NCI-H774 (cell line): ENCODE results near the gene COMMD1.
A peak's percentile ranks its signal among the peaks of the same experiment; 100 is the strongest.
"Not testable (repeated sequence)": the region's sequence is repeated elsewhere in the genome, so short reads cannot be mapped to it uniquely, and the experiment has no call there.

Source experiments
- DNase-seq: peaks from one replicate; lab custom pipeline; 2025; lab: John Stamatoyannopoulos, UW

COMMD1 gene

DNA sequence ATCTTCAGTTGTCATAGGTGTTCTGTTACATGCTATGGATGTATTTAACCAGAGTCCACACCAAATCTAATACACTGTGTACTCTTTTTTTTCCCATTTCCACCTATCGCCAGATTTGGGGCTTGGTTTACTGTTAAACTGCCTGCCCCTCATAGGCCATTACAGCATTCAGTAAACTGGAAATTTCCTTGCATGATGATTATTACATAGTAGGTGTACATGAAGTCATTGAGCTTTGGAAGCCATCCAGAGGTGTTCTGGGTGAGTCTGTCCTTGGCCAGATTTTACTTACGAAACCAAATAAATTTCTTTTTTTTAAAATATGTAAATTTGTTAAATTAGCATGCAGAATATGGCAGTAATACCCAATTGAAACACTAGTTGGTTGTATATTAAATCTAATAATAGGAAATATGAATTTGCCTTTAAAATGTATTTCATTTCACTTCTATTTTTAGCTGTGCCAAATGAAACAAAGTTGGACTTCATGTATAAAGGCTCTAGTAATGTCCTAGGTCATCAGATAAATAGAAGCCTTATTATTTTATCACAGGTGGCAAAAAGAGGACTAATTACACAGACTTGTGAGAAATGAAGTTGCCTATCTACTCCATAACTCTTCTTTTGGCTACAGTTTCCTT lies 60.7 kb downstream of the COMMD1 start:
- no peak for DNase-seq

DNA sequence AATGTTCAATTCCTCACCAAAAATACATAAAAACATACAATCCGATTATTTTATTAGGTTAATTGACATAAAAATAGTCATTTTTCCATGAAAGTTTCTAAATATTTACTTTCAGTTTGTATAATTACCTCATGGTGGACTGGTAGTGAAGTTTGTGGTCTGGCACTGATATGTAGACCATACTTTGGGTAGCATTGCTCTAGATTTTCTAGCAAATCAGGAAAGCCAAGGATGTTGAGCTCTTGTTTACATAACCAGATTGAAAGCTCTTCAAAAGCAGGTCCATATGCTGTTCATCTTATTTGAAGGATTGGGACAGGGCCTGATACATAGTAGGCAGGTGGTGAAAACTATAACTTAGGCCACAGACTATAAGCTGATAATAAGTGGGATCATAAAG lies 61.8 kb downstream of the COMMD1 start:
- DNase-seq, result no peak

DNA sequence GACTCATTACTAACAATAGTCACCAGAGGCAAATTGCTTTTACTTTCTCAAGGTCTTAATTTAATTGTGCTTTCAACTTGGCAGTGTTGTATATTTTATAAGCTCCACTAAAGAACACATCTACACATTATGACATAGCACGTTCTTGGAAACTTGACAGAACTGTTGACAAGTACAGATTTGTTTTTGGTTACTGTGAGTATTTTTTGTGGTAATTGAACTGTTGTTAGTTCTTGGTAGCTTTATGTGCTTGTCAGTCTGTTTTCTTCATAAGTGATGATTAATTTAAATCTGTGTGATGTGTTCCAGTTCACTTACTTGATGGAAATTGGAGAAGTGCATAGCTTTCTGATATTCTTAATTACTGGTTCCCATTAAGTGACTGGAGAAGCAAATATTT lies 63.9 kb downstream of the COMMD1 start:
- DNase-seq, result peak; percentile 41

DNA sequence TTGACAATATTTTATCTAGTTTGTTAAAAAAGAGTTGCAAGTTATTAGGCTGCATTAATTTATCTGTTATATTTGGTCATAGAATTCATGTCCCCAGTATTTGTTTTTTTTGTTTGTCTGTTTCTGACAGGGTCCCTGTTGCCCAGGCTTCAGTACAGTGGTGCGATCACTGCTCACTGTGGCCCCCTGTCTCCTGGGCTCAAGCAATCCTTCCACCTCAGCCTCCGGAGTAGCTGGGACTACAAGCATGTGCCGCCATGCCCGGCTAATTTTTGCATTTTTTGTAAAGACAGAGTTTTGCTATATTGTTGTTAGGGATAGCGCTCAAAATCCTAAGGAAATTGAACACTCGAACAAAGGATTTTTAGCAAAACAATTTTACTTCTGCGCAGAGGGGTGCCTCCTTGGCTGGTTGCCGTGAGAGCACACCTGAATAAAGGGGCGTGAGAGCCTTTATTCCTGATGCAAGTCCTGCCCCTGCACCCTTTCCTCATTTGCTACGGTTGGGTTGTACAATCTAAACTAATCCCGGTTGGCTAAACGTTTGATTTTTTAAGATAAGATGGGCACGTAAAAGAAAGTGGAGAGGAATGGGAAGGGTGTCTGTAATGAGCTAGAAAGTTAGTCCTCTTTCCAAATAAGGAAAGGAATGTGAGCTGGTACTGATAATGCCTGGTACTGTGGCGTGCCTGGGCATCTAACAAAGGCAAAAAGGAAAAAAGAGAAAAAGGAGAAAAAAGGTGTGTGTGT lies 65.5 kb downstream of the COMMD1 start:
- DNase-seq, result no peak

DNA sequence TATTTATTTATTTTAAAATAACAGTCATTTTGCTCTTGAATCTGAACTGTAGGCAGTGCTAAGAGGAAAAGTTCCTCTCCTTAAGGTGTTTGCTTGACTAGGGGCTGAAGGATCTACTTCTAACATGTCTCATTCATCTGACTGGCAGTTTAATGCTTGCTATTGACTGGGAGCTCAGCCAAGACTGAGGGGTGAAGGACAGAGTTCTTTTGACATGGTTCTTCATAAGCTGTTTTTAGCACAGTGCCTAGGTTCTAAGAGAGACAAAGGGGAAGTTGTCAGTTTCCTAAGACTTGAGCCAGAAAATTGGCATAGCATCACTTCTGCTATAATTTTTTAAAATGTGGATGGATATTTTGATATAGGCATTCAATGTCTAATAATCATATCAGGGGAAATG lies 73.0 kb downstream of the COMMD1 start:
- DNase-seq, result no peak

DNA sequence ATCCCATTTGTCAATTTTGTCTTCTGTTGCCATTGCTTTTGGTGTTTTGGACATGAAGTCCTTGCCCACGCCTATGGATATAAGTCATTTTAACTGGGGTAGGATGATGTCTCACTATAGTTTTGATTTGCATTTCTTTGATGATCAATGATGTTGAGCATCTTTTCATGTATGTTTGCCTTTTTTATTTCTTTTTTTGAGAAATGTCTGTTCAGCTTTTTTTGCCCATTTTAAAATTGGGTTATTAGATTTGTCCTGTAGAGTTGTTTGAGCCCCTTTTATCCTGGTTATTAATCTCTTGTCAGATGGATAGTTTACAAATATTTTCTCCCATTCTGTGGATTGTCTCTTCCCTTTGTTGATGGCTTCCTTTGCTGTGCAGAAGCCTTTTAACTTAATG lies 75.3 kb downstream of the COMMD1 start:
- no peak for DNase-seq

DNA sequence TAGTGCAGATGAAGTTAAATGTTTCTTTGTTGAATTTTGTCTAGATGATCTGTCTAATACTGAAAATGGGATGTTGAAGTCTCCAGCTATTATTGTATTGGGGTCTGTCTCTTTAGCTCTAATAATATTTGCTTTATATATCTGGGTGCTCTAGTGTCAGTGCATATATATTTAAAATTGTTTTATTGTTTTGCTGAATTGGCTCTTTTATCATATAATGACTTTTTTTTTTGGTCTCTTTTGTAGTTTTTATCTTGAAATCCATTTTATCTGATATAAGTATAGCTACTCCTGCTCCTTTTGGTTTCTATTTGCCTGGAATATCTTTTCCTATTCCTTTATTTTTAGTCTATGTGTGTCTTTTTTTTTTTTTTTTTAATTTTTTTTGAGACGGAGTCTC lies 79.2 kb downstream of the COMMD1 start:
- DNase-seq, result no peak

DNA sequence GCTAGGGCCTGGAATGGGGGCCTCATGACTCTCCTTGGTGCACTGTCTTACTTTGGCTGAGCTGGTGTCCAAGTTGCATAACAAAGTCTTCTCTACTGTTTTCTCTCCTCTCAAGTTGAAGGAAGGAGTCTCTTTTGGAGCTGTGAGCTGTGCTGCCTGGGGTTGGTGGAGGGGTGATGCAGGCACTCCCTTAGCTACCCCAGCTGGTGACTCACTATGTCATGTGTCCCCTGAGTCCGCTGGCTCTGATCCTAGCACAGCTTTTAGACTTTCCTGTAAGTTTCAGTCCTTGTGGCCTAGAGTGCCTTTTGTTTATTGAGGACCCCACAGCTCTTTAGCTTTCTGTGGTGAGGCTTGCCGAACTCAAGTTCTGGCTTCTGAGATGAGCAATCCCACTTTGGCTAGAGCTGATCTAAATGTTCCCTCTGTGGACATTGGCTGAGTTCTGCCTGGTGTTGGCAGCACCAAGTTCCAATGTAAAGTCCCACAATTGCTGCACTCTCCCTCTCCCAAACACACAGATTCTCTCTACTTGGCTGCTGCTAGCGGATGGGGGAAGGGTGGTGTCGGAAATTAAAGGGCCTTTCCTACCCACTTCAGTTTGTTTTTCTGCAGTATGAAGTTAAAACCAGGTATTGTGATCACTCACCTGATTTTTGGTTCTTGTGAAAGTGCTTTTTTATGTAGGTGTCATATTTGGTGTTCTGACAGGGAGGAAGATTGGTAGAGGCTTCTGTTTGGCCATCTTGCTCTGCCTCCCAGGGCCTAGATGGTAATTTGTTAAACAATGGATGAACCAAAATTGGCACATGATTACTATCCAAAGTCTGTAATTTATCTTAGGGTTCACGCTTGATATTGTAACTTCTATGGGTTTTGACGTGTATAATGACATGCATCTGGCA lies 83.2 kb downstream of the COMMD1 start:
- no peak for DNase-seq

DNA sequence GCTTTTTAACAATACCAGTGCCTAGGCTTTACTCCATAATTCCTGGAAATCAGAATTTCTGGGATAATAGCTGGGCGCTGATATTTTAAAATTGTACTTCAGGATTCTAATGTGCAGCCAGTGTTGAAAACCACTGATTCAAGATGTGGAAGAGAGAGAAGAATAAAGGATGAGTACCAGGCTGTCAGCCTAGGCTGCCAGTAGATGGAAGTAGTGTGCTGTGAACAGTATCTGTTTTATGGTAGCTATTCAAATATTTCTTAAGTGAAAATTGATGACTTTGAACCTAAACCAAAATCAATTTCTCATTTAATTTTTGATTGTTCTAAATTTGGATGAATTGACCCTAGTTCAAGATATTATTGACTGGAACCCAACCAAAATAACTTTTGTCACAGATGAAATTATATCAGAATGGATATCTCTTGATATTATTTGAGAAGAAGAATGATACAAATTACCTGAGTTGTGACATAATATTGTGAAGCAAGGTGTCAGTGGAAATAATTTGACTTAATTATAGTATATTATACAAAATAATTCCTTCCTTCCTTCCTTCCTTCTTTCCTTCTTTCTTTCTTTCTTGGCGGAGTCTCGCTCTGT lies 88.0 kb downstream of the COMMD1 start:
- no peak for DNase-seq

DNA sequence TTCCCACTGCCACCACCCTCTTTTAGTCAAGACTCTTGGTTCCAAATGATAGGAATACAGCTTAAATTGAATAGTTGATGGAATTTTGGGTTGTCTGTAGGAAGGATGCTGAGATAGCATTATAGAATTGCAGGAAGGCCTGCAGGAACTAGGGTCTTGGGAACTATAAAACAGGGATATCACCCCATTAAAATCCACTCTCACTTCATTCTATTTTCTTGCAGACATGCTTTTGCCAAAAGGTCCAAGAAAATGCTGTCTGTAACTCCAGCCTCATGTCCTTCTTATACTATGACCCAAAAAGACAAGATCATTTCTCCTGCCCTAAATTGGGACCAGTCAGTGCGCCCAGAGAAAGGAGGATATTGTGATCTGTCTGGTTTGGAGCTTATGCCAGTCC lies 89.1 kb downstream of the COMMD1 start:
- DNase-seq, result no peak

DNA sequence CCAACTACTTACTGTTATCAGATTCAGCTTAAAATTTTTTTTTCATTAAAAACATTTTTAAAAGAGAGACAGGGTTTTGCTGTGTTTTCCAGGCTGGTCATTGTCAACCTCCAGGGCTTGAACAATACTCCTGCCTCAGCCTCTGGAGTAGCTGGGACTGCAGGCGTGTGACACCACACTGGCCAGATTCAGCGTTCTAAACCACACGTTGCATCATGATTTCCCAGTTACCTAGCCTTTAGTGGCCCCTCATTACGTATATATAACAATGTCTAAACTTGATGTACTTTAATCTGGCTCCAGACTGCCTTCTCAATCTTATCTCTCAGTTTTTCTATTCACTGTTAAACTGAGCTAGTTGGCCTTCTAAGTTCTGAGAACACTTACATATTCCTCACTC lies 89.6 kb downstream of the COMMD1 start:
- DNase-seq, result no peak

DNA sequence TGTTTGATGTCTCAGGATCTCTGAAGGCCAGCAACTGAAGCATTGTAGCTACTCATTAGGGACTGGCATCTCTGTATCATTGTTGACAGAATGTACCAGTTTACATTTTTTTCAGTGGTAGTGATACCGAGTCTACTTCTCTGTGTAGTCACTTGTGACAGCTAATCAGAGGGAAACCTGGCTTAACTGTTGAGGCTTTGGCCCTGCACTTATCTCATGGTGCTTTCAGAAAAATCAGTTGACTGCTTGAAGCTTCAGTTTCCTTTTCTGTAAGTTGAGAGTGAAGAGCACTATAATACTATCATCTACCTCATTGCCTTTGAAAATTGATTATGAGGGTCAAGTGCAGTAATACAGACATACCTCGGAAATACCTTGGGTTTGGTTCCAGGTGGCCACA lies 90.0 kb downstream of the COMMD1 start:
- no peak for DNase-seq

DNA sequence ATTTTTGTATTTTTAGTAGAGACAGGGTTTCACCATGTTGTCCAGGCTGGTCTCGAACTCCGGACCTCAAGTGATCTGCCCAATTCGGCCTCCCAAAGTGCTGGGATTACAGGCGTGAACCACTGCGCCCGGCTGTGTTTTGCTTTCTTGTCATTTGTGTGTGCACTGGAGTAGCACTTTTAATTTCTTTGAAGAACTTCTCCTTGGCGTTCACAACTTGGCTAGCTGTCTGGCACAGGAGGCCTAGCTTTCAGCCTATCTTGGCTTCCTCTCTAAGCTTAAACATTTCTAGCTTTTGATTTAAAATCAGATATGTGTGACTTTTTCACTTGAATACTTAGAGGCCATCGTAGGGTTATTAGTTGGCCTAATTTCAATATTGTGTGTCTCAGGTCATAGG lies 93.0 kb downstream of the COMMD1 start:
- DNase-seq, result no peak

DNA sequence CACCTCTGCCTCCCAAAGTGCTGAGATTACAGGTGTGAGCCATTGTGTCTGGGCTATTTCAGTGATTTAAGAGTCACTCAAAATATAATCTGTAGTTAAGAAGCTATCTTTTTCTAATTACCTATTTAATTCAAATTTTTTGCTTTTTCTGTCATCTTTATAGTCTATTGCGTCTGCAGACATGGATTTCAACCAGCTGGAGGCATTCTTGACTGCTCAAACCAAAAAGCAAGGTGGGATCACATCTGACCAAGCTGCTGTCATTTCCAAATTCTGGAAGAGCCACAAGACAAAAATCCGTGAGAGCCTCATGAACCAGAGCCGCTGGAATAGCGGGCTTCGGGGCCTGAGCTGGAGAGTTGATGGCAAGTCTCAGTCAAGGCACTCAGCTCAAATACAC lies 95.1 kb downstream of the COMMD1 start:
- DNase-seq, result no peak

DNA sequence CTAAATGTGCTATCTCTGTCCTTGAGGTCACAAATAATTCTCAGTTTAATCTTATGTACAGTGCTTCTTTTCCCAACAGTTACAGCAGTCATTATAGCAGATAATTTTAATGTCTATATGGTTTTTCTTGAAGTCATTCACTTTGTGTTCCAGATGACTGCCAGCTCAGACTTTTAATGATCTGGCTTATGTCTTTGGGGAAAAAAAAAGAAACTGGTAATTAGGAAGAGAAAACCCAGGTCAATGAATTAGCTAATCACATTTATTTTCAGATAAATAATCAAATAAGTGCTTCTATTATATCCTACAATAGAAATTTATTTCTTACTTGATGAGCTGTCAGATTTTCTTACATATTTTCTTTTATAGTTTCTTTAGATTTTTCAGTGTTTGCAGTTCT lies 96.0 kb downstream of the COMMD1 start:
- no peak for DNase-seq

DNA sequence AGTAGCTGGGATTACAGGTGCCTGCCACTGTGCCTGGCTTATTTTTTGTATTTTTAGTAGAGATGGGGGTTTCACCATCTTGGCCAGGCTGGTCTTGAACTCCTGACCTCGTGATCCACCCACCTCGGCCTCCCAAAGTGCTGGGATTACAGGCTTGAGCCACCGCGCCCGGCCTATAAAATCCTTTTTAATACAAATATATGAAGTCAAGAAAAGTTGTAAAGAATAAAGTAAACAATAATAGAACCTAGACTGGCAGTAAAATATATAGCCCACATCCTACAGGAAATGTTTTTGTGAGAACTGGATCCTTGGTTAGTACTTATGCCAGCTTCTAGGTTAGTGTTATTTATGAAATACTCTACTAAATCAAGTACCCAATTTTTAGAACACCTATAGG lies 99.0 kb downstream of the COMMD1 start:
- not testable (repeated sequence) for DNase-seq

DNA sequence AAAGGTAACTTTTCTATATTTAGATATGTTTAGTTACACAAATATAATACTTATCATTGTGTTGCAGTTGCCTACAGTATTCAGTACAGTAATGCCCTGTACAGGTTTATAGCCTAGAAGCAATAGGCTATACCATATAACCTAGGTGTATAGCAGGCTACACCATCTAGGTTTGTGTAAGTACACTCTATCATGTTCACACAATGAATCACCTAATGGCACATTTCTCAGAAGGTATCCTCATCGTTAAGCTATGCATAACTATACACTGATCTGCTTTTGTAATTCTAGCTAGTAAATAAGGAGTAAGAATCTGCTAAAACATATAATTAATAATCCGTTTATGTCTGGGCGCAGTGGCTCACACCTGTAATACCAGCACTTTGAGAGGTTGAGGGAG lies 102.1 kb downstream of the COMMD1 start:
- no peak for DNase-seq

DNA sequence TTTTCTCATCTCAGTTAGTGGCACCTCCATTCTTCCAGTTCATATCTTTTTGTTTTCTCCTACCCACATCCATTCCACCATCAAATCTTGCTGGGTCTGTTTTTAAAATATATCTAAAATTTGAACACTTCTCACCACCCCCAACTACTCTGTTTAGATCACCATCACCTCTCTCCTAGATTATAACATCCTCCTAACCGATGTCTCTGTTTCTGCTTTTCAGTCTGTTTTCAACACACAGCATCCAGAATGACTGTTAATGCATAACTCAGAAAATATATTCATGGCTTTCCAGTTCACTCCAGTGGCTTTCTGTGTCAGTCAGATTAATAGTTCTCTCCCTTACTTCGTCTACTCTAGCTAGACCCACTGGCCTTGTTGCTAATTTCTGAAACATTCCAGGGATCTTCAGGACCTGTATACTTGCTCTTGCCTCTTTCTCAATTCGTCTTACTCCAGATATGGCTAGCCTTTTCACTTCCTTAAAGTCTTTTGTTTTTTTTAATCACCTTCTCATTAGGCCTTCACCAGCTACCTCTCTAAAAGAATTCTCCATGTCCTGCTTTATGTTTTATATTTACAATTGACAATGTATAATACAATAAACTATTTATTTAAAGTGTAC lies 105.3 kb downstream of the COMMD1 start:
- DNase-seq, result no peak

DNA sequence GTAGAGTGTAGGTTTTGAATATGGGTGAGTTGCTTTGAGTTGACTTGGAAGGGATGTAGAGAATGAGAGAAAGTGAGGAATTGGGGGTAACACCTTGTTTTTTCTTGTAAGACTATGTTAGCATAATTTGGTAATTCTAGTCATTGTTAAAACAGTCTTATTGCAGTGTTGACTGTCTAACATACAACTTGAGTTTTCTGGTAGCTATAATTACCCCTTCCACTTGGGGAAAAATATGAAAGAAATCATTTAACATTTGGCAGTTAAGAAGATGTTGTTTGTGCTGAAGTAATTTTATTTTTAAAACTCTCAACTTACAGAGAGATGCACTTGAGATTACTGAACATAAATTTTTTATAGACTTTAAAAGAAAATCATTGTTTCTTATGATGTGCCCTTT lies 108.2 kb downstream of the COMMD1 start:
- no peak for DNase-seq

DNA sequence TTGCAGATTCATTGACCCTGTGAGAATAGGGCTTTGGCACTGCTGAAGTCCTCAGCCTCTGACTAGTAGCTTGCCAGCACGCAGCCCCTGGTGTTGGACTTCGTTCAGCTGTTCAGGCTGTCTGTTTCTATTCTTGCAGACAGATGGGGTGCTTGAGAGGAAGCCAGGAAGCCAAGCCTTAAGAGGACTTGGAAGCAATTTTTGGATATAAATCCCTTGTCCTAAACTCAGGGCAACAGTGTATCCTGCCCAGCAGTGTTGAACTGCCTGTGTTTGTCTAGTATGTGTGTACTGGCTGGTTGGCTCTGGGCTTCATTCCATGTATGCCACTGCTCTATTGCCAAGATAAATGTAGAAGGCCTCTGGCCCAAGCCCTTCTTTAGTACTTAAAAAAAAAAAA lies 108.6 kb downstream of the COMMD1 start:
- DNase-seq, result no peak

DNA sequence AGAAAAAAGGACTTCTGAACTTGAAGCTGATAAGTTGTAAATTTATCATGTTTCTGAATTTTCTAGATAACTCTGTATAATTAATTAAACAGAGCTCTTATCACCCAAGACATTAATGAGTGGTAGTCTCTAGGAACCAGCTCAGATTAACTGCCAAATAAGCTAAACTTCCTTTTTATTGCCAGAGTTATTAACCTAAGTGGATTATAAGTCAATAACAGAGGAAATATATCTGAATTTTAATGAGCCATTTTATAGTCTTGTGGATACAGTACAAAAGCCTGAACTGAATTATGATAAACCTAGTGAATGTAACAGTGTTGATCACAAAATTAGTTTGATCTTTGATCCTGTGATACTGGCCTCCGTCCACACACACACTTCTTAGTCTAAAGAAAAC lies 111.5 kb downstream of the COMMD1 start:
- DNase-seq, result no peak

DNA sequence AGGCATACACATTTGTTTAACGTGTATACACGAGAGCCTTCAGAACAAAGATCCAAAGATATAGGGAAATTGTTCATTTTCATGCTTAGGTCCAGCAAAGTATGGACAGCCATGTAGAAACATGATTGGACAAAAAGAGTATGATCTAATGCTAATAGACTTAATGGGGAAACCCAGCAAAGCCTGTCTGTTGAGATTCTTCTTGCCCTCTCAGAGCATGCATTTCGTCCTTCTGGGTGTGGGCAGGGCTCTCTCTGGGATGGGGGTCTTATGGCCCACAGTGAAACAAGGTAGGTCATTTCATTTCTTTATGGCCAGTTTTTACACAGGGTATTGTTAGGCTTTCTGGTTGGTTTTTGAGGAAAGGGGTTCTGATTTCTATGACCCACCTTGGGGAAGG lies 124.4 kb downstream of the COMMD1 start:
- DNase-seq, result no peak
